Hepatocyte (in vitro differentiated cells): ENCODE measurements around the gene RPH3AL. TPM values are rescaled to one million over a fixed set of nuclear protein-coding genes. Genes with fewer than 3 reads are reported as not detected.

Experiments used
- DNase-seq: peaks from one replicate; pipeline ENCODE4 v3.0.0-alpha.2; 2016; ENCODE audit warnings: low spot score
- H2AFZ ChIP-seq: fragments of 200-600 bp; sonication (generic); 2 replicates; pipeline ENCODE4 v1.6.0; 2016; ENCODE audit warnings: antibody characterized with exemption, mild to moderate bottlenecking
- H3K27ac ChIP-seq: fragments of 200-600 bp; sonication (generic); 2 replicates; pipeline ENCODE4 v1.5.1; 2016; ENCODE audit warnings: mild to moderate bottlenecking
- H3K27me3 ChIP-seq: fragments of 200-600 bp; sonication (generic); 2 replicates; pipeline ENCODE4 v1.6.1; 2016
- H3K36me3 ChIP-seq: fragments of 200-600 bp; sonication (generic); replicated peaks from 2 replicates; pipeline ENCODE4 v1.5.1; 2016; ENCODE audit warnings: low read depth; ENCODE audit not compliant: insufficient read depth
- H3K4me1 ChIP-seq: fragments of 200-600 bp; sonication (generic); 2 replicates; pipeline ENCODE4 v1.5.1; 2016; ENCODE audit warnings: mild to moderate bottlenecking, moderate library complexity; ENCODE audit not compliant: insufficient read depth
- H3K4me2 ChIP-seq: fragments of 200-600 bp; sonication (generic); 2 replicates; pipeline ENCODE4 v1.6.0; 2016
- H3K4me3 ChIP-seq: fragments of 200-600 bp; sonication (generic); 2 replicates; pipeline ENCODE4 v1.5.1; 2016; ENCODE audit warnings: mild to moderate bottlenecking
- H3K79me2 ChIP-seq: fragments of 200-600 bp; sonication (generic); 2 replicates; pipeline ENCODE4 v1.6.0; 2017; ENCODE audit warnings: mild to moderate bottlenecking
- H3K9me2 ChIP-seq: fragments of 200-600 bp; sonication (generic); replicated peaks from 2 replicates; pipeline ENCODE4 v1.6.0; 2017; ENCODE audit warnings: mild to moderate bottlenecking; ENCODE audit not compliant: insufficient read depth
- H3K9me3 ChIP-seq: fragments of 200-600 bp; sonication (generic); 2 replicates; pipeline ENCODE4 v1.5.1; 2016; ENCODE audit warnings: low read depth, mild to moderate bottlenecking
- H4K20me1 ChIP-seq: fragments of 200-600 bp; sonication (generic); 2 replicates; pipeline ENCODE4 v1.6.0; 2016; ENCODE audit warnings: mild to moderate bottlenecking; ENCODE audit not compliant: insufficient read depth, poor library complexity, severe bottlenecking
- CTCF ChIP-seq: fragments of 200-600 bp; sonication (generic); IDR thresholded peaks from 2 replicates; pipeline ENCODE4 v1.5.1; 2016; ENCODE audit warnings: antibody characterized with exemption, mild to moderate bottlenecking; ENCODE audit not compliant: poor library complexity
- EZH2 ChIP-seq: fragments of 200-600 bp; sonication (generic); IDR thresholded peaks from 2 replicates; pipeline ENCODE4 v1.6.1; 2016; ENCODE audit warnings: antibody characterized with exemption, mild to moderate bottlenecking, borderline replicate concordance
- EZH2phosphoT487 ChIP-seq: fragments of 200-600 bp; sonication (generic); IDR thresholded peaks from one replicate; pipeline ENCODE4 v1.6.1; 2018; ENCODE audit warnings: antibody characterized with exemption, mild to moderate bottlenecking, low read depth, moderate library complexity; ENCODE audit not compliant: unreplicated experiment, severe bottlenecking
- WGBS: methylation state at CpG from one replicate; pipeline ENCODE4 v1.1.6; 2016; ENCODE audit warnings: low lambda C conversion rate; ENCODE audit errors: missing lambda C conversion rate; 5-methylcytosine and 5-hydroxymethylcytosine counted together
- polyA plus RNA-seq: library from polyadenylated mRNA; unstranded; fragments of >200 nt; fragmentation: Nextera tagmentation; extraction: Ambion mirVana; gene quantifications from 2 replicates; pipeline ENCODE4 v1.2.1, GENCODE V29; 2016
- total RNA-seq: library from RNA; depleted of rRNA; stranded (reverse); fragments of >200 nt; gene quantifications from 2 replicates; pipeline ENCODE4 v1.2.3, GENCODE V29; 2014

The RPH3AL gene
- total and polyA plus RNA-seq, 2 experiments from 2014 or later, result 7.0 to 7.6 TPM

DNA sequence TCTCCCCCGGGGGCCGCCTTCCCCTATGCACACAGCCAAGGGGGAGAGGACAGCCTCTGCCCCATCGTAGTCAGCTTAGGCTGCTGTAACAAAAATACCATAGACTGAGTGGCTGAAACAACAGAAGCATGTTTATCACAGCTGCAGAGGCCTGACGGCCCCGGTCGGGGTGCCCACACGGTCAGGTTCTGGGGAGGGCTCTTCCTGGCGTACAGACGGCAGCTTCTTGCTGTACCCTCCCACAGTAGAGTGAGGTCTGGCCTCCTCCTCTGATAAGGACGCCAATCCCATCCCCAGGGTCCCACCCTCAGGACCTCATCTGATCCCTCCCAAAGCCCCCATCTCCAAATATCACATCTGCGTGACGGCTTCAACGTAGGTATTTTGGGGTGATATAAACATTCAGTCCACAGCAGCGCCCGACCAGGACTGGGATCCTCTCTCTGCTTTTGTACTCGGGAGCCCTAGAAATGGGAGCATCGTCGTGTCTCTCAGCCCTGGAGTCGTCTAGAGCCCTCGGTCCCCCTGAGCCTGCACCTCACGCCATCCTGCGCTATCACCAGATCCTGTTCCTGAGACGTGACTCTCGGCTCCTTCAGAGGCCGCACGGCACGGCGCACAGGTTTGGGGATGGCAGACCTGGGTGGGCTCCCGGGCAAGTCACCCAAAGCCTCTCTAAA is 67.8 kb downstream of the RPH3AL start:
- Histone ChIP-seq H3K36me3 (no peaks in the 10 kb centered on the region), H3K27me3 (no peaks in the 10 kb centered on the region), H3K4me3 (no peak overlapping the region), H3K9me3 (no peaks in the 10 kb centered on the region), H4K20me1 (no peaks in the 10 kb centered on the region), H3K4me2 (no peak overlapping the region), H3K9me2 (no peaks in the 10 kb centered on the region), H3K79me2 (no peaks in the 10 kb centered on the region), H2AFZ (no peak overlapping the region), H3K27ac (no peak overlapping the region), H3K4me1 (no peaks in the 10 kb centered on the region)
- DNase-seq, result no peak
- no peak for TF ChIP-seq EZH2phosphoT487
- TF ChIP-seq CTCF, result no peak
- TF ChIP-seq EZH2, result no peak
- WGBS, result 84% methylated on average over 29 of the region's 29 CpGs

GRCh38 chr17:283911-284675 is 68.5 kb downstream of the RPH3AL start:
- no peak overlapping the region for H3K4me3 ChIP-seq
- H3K27ac ChIP-seq, result no peak overlapping the region
- H3K4me2 ChIP-seq, result no peak overlapping the region
- H3K36me3 ChIP-seq, result no peaks in the 10 kb centered on the region
- H3K9me2 ChIP-seq, result no peaks in the 10 kb centered on the region
- no peak overlapping the region for H2AFZ ChIP-seq
- H4K20me1 ChIP-seq, result no peaks in the 10 kb centered on the region
- no peaks in the 10 kb centered on the region for H3K79me2 ChIP-seq
- no peaks in the 10 kb centered on the region for H3K4me1 ChIP-seq
- DNase-seq, result no peak
- TF ChIP-seq CTCF (no peak), EZH2phosphoT487 (no peak), EZH2 (no peak)
- WGBS, result 92% methylated on average over 25 of the region's 25 CpGs
- no peaks in the 10 kb centered on the region for H3K9me3 ChIP-seq
- no peaks in the 10 kb centered on the region for H3K27me3 ChIP-seq

GRCh38 chr17:282912-283882 is 69.4 kb downstream of the RPH3AL start:
- DNase-seq, result no peak
- no peaks in the 10 kb centered on the region for H3K9me3 ChIP-seq
- no peaks in the 10 kb centered on the region for H4K20me1 ChIP-seq
- H3K9me2 ChIP-seq, result no peaks in the 10 kb centered on the region
- H3K27ac ChIP-seq, result no peak overlapping the region
- no peaks in the 10 kb centered on the region for H3K36me3 ChIP-seq
- H3K79me2 ChIP-seq, result no peaks in the 10 kb centered on the region
- H3K27me3 ChIP-seq, result no peaks in the 10 kb centered on the region
- H3K4me2 ChIP-seq, result no peak overlapping the region
- no peaks in the 10 kb centered on the region for H3K4me1 ChIP-seq
- TF ChIP-seq CTCF, result no peak
- TF ChIP-seq EZH2phosphoT487, result no peak
- no peak for TF ChIP-seq EZH2
- WGBS, result 93% methylated on average over 28 of the region's 28 CpGs
- H2AFZ ChIP-seq, result no peak overlapping the region
- no peak overlapping the region for H3K4me3 ChIP-seq
